Activated CD8-positive, alpha-beta memory T cell treated with anti-CD3 and anti-CD28 coated beads for 24 hours (primary cell): Measurements from ENCODE around the gene BCAS3.

Experiments used
- DNase-seq: peaks from one replicate; pipeline ENCODE4 v3.0.0-alpha.2; 2020

The BCAS3 gene

DNA sequence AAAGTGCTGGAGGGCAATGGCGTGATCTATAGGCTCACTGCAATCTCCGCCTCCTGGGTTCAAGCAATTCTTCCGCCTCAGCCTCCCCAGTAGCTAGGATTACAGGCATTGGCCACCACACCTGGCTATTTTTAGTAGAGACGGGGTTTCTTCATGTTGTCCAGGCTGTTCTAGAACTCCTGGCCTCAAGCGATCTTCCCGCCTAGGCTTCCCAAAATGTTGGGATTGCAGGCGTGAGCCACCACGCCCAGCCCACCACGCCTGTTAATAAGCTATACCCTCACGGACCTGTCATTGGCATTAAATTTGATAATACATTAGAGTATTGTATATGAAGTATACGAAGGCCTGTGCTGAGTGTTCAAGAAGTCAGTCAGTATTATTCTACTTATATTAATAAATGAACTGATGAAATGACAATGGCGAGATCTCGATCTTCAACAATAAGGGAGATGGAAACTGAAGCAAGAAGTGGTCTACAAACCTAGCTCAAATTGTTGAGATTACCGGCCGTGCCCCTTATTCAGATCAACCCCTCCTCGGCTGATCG lies 818 bp upstream of the BCAS3 start:
- no peak for DNase-seq

DNA sequence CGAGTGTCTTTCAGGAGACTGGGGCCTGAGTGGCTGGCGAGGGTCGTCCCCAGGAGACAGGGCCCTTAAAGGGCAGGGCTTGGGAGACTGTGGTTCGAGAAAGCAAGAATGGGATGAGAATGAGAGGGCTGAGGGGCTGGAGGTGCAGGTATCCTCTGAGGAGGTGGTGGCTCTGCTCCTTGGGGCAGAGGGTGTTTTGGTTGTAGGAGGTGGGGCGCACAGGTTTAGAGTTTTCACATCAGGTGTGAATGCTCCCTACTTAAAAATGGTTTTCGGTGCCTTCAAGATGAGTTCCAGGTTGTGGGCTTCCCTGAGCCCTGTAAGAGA lies 430 bp downstream of the BCAS3 start:
- DNase-seq, result no peak

DNA sequence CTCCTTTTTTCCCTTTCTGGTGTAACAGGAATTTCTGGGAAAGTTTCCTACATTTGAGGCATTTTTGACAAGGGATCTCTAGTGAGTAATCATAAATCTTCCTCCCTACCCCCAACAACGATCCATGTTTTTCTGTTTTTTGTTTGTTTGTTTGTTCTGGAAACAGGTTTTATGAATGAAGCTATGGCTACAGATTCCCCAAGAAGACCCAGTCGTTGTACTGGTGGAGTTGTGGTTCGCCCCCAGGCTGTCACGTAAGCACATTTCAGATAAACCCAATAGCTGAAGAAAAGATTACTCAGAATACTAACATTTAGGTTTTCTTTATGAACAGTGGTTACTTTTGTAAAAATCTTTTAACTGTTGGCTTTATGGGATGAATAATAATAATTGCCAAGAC lies 1.6 kb downstream of the BCAS3 start:
- no peak for DNase-seq

DNA sequence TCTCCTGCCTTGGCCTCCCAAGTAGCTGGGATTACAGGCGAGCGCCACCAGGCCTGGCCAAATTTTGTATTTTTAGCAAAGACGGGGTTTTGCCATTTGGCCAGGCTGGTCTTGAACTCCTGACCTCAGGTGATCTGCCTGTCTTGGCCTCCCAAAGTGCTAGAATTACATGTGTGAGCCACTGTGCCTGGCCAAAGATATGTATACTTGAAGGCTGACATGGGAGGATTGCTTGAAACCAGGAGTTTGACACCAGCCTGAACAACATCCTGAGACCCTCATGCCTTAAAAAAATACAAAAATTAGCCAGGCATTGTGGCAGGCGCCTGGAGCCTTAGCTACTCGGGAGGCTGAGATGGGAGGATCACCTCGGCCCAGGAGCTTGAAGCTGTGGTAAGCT lies 3.1 kb downstream of the BCAS3 start:
- DNase-seq, result no peak

DNA sequence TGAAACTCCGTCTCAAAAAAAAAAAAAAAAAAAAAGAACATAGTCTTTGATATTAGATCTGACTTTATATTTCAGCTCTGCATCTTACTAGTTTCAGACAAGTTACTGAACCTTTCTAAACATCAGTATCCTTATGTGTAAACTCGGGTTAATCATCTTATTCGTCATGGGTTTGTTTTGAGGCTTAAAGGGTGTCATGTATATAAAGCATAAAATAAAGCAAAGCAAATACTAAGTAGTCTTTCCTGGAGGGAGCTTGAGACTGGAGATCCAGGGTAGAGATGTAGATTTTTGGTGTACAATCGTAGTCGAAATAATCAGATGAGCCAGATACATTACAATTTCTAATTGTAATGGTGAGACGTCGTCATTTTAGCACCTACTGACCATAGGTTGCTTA lies 7.8 kb downstream of the BCAS3 start:
- DNase-seq, result no peak

DNA sequence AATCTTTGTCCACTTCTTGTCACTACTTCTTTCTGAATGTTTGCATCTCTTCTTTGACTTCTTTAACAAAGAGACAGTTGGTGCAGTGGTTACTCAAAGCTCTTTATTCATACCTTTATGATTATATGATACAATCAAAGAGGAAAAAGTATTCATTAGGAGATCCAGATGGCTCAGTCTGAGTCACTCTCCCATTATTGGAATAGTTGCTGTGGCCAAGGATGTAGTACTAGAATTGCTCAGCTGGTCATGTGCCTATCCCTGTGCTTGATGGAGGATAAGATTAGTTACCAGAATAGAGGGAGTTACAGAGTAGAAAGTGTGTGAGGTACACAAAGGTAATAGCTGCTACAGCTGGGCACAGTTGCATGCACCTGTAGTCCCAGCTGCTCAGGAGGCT lies 18.3 kb downstream of the BCAS3 start:
- no peak for DNase-seq

DNA sequence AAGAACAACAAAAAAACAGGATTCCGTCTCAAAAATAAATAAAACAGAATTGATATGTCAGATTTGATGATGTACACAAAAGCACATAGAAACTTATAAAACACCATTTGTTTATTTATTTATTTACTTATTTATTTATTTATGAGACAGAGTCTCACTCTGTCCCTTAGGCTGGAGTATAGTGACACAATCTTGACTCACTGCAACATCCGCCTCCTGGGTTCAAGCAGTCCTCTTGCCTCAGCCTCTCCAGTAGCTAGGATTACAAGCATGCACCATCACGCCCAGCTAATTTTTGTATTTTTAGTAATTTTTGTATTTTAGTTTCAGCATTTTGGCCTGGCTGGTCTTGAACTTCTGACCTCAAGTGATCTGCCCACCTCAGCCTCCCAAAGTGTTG lies 21.4 kb downstream of the BCAS3 start:
- no peak for DNase-seq

DNA sequence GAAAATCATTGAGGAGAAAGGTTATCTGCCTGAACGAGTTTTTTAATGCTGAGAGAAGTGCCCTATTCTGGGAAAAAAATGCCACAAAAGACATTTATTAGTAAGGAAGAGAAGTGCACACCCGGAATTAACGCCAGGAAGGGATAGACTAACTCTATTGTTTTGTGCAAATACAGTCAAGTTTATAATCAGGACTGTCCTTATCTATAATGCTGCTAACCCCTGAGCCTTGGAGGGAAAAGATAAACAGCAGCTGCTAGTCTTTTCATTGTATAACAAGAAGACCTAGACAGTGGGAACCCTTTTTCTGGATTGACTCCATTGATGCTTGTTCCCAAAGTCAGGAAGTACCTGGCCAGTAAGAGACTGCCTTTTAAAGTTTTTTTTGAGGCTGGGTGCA lies 26.5 kb downstream of the BCAS3 start:
- DNase-seq, result no peak

DNA sequence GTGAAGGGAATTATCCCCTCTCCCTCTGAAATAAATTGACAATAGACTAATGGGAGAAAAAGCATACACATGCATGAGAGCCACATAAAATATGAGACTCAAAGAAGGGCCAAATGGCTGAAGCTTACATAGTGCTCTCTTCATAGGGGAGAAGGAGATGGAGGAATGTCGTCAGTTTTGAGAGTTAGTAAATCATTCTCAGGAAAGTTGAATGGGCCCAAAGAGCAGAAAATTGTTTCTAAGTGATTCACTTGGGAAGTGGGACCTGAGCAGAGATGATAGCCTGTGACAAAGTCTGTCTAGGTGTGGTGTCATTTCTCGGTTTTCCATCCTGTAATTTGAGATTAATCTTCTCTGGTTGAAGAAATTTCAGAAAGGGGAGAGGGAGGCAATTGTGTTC lies 35.0 kb downstream of the BCAS3 start:
- DNase-seq, result no peak

DNA sequence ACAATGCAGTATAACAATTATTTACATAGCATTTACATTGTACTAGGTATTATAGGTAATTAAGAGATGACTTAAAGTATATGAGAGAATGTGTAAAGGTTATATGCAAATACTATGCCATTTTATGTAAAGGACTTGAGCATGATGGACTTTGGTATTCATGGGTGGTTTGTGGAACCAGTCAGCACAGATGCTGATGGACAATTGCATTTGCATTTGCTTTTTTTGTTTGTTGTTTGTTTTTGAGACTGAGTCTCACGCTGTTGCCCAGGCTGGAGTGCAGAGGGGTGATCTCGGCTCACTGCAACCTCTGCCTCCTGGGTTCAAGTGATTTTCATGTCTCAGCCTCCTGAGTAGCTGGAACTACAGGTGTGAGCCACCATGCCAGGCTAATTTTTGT lies 36.0 kb downstream of the BCAS3 start:
- DNase-seq, result no peak

DNA sequence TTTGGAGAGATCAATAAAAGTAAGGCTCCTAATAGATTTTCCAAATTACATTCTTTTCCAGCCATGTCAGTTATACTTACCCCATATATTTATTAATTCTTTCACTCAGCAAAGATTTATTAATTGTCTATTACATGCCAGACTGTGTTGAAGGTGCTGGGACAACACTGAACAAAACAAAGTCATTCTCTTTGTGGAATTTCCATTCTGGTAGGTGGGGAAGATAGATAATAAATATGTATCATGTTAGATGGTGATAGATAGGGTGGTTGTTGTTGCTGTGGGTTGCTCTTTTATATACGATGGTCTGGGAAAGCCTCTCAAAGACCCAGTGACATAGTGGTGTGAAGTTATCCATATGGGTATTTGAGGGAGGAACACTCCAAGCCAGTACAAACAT lies 39.1 kb downstream of the BCAS3 start:
- DNase-seq, result no peak

DNA sequence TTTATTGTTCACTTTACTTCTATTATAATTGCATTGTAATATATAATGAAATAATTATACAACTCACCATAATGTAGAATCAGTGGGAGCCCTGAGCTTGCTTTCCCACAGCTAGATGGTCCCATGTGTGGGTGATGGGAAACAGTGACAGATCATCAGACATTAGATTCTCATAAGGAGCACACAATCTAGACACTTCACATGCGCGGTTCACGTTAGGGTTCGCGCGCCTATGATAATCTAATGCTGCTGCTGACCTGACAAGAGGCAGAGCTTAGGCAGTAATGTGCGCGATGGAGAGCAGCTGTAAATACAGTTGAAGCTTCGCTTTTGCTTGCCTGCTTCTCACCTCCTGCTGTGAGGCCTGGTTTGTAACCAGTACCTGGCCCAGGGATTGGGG lies 40.2 kb downstream of the BCAS3 start:
- no peak for DNase-seq

DNA sequence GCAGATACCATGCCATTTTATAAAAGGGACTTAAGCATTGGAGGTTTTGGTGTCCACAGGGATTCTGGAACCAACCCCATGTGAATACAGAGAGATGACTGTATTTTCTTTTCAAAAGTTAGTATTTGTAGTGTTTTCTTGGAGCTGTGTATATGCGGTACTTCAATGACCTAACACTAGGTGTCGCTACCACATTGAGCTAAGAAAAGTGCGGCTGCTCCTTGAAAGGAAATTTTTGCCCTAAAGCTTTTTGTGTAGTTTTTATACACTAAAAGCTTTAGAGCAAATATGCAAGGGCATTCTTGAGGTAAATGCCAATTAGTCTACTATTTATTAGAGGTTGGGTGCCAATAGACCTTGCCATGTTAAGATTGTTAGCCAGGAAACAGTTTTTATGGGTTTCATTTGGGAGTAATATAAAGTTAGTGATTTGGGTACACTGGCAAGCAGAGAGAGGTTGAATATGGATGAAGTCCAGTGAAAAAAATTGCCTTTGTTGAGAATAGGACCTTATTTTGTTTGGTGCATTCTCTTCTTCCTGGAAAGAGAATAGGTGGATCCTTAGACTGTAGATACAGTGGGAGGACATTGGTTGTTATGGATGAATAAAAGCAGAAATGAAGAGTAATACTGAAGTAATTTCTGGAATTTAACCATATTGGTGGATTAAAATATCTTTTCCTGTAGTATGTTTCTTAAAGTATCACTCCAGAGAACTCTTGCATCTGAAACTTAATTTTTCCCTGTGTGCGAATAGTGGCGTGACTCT lies 43.3 kb downstream of the BCAS3 start:
- no peak for DNase-seq

DNA sequence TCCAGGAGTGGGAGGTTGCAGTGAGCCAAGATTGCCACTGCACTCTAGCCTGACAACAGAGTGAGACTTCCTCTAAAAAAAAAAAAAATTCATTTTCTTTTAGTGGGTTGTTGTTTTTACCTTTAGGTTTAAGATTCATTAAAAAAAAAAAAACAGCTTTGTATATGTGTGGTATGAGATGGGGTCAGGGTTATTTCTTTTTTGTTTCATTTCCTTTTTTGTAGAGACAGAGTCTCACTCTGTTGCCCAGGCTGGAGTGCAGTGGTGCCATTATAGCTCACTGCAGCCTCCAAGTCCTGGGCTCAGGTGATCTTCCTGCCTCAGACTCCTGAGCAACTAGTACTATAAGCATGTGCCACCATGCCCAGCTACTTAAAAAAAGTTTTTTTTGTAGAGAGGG lies 47.0 kb downstream of the BCAS3 start:
- DNase-seq, result no peak

DNA sequence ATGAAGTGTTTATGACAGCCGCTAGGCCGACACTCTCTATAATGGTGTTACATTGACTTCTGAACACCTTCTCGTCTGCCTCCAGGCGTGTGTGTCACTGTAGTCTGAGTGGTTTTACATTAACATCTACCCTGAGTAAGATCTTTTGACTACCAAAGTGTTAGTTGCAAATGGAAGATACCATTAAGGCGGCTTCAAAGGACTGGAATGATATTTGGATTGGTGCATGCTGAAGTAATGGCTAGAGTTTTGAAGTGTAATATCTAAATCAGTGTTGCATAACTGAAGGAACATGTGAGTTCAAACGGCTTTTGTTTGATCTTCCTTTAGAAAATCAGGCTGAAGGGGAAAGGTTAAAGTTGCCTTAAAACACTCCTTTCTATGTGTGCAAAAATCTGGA lies 52.2 kb downstream of the BCAS3 start:
- DNase-seq, result no peak

DNA sequence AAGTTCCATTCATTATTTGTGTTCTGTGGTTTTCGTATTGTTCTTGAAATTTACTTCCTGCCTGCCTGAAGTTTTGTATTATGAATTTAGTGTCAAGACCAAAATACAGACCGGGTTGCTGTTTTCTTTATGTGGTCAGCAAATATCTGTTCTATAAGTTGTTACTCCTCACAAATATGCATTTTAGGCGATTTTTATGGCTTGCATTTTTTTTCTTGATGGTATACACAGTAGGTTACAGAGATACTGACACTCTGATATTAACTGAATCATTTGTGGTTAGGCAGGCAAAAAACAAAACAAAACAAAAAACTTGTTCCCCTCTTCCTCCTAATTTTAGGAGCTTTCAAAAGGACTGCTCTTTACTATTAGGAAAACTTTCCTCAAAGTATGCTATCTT lies 52.6 kb downstream of the BCAS3 start:
- no peak for DNase-seq

DNA sequence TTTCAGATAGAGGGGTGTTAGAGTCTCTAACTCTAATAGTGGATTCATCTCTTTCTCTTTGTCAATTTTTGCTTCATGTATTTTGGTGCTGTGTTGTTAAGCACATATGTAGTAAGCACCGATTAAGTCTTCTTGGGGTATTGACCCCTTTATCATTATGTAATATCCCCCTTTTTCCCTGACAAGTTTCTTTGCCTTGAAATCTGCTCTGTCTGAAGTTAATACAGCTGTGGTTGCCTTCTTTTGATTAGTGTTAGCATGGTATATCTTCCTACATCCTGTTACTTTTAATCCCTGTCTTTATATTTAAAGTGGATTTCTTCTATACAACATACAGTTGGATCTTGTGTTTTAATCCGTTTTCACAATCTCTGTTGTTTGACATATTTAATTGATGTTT lies 60.6 kb downstream of the BCAS3 start:
- DNase-seq, result no peak

DNA sequence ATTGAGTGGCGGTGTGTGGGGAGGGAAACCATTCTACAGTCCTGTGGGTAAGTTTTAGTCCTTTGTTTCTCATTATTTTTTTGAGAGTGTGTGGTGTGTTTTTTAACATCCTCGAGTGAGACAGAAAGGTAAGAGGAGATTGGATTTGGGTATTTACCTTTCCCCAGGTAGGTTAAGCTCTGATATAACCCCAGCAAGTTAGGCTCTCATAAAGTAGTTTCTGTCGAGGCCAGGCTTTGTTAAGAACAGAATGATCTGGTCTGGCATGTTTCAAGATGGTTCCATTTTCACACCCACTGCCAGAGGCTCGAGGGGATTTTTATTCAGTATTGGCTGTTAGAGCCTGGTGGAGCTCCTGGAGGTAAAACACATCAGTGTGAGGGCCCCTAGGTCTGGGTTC lies 62.9 kb downstream of the BCAS3 start:
- DNase-seq, result no peak

DNA sequence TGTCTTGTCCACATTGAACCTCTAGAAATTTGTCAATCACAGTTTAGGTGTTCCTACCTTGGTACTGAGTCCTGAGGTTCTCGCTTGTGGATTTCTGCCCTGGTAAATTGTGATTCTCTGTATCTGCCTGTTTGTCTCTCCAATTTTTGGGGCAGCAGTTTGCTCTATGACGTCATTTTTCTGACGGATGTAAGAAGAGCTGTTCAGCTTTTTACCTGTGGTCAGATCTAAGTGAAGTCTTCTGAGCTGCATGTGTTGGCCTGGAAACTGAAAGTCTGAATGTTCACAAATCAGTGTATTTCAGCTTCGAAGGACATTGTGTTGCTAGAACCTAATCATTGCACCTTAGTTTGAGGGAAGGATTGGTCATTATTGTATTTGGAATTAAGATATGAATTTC lies 63.4 kb downstream of the BCAS3 start:
- DNase-seq, result no peak

DNA sequence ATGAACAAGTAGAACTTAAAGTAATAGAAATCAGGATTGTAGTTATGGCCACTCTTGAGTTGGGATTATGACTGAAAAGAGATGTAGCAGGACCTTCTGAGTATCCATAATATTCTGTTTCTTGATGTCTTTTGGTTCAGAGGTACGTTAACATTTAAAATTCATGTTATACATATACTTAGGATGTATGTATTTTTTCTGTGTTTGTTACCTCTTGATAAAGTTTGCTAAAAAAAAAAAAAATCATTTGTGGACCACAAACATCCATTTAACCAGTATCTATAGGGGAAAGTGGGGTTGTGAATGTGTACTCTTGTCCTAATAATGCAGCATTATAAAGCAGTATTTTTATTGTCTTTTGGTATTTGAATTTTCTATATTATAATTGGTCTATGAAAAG lies 65.6 kb downstream of the BCAS3 start:
- no peak for DNase-seq

DNA sequence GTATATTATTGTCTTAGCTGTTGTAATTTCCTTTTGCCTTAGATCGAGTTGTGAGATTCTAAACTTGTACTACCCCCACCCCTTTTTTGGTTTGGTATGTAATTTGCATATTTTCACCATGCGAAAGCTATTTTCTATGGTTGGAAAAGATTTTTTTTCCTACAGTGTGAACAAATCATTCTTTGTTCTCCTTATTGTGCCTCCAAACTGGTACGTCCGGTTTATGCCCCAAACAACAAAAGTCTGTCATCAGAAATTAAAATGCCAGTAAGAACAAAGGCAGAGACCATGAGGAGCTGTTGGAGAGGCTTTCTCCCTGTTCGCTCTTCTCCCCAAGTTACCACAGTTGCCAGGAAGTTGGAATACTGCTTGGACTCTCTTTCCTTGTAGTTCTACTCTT lies 66.1 kb downstream of the BCAS3 start:
- DNase-seq, result no peak

DNA sequence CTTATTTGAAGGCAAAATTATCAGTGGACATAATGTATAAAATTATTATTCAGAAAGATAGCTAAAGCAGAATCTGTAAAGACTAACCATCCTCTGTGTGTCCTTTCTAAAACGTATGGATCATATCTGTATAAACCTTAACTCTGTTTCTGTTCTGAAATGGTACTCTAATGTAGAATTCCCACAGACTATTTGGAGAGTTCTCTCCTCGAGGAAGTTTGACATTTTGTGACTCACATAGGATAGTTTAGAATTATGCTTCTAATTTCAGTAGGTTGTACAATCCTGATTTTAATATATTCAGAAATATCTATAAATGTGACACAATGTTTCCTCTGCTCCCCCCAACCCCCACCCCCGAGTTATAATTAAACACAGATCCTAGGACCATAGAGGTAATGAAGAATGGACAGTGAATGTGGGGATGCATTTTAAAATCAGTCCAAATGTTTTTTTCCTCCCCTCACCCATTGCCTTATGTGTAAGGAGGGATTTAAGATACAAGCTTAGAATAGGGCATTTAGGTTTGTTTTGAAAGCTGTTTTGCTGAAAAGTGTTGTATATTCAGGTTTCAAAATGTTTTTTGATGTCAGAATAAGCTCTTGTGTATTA lies 66.8 kb downstream of the BCAS3 start:
- DNase-seq, result no peak

DNA sequence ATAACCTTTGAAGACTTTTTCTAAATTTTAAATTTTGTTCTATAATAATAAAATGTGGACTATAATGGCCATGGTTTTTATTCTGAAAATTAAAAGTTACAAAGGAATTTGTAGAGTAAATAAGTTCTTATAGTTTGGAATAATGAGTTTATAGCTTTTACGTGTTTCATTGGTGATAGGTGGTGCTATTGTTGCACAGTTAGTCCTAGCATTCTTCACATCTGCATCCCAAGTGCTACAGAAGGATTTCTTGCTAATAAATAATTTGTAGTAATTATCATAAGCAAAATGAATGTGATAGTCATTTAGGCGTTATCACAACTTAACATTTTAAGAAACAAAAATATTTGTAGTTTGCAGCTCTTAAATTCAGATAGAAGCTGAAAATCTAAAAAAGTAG lies 67.9 kb downstream of the BCAS3 start:
- no peak for DNase-seq

DNA sequence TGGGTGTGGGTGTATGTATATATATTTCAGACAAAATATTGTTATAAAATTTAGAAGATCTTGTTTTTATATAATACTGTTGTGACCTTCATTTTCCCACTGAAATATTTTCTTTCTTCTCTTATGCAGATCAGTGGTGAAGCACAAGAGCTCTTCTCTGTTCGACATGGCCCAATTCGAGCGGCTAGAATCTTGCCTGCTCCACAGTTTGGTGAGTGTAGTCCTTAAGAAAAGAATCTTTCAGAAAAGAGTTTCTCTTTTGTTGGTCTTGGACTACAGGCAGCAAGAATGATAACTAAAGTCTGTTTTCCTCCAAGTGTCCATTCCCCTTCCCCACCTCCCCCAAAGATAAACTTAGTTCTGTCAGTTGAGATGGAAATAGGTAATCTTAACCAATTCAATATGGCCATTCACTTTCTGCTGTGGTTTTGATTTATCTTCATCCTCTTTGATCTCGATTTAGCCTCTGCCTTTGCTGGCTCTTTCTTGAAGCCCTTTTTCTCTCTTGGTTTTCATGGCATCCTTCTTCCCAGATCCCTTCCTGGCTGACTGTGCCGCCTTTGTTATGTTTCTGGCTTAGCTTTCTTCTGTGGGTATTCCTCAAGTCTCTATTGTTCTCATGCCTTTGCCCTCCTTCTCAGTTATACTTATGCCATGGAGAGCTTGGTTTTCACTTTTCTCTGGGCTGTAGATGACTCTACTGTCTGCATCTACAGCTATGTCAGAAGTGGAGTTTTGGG lies 69.6 kb downstream of the BCAS3 start:
- DNase-seq, result no peak
